ENCODE results near the gene JARID2.
A peak's percentile ranks its signal among the peaks of the same experiment; 100 is the strongest.

The JARID2 gene

DNA sequence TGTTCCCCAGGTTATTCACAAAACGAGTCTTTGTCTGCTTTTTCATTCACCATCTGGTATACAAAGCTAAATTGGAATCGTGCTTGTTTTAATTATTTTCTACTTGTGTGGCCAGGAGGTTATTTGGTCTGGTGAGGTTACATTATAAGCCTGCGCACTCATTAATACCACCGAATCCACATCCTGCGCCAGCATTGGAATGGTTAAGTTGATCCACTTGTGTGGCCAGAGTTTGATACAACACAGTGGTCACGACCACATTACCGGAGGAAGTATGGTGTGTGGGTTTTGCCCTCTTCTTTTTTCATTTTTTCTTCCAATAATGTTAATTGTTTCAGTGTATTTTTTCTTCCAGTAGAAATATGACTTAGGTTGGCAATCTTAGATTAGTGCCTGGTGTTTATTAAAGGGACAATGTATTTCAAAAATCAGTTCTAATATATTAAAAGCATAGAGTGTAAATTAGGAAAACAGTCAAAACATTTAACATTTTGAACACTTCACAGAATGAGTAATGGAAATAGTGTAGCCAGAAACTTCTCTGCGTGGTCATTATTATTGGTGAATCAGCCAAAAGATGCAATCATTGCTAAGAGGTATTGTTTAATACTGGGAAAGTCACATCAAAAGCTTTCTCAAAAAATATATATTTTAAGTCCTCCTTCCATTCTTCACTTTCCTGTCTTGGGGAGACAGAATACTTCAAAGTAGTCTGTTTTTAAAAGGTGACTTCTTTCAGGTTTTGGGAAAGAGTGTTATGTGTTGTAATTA lies 84.5 kb downstream of the JARID2 start:
- ChIA-PET POLR2A (no interaction called here), CTCF (interaction anchor here (0.9 to 4.2 kb wide), 5 partner anchors 8 to 57 kb away, joined by 4 to 14 read pairs (median 4); no protein-coding TSS in a partner anchor)
- Histone ChIP-seq H3K4me1 (ENCODE audit: control extremely low read depth in 1 of 4, control insufficient read depth in 4 of 4, insufficient read depth in 4 of 4, low read length in 3 of 4) (peaks cover 36 to 96% (median 76%) of the 10 kb centered on the region in 4 experiments), H3K27me3 (replicated peaks in 2 of 5; ENCODE audit: control insufficient read depth in 4 of 5, insufficient read depth in 5 of 5, low read length in 4 of 5) (no peaks in the 10 kb centered on the region), H3K4me3 (ENCODE audit: control insufficient read depth in 1 of 7, extremely low read depth in 1 of 7, insufficient read depth in 4 of 7, low read depth in 2 of 7, low read length in 6 of 7) (peak overlapping the region in 4 of 7 experiments; percentile 36 to 67 (median 50)), H3K27ac (ENCODE audit: insufficient read depth in 1 of 2, low read depth in 1 of 2, low read length in 2 of 2, poor library complexity in 1 of 2, severe bottlenecking in 2 of 2) (peak overlapping the region in 1 of 2 experiments; percentile 38), H3K9me3 (ENCODE audit: control extremely low read depth in 1 of 5, control insufficient read depth in 4 of 5, insufficient read depth in 2 of 5, low read depth in 1 of 5, low read length in 4 of 5) (no peaks in the 10 kb centered on the region), H3K36me3 (ENCODE audit: control insufficient read depth in 4 of 4, insufficient read depth in 4 of 4, low read length in 3 of 4) (peaks cover 0 to 3% (median 0%) of the 10 kb centered on the region in 4 experiments)
- DNase-seq, result peak; percentile 49 to 85 (median 81)
- no CpG with 5 or more reads among the region's 8 CpGs for WGBS (ENCODE audit: insufficient coverage)

- Histone ChIP-seq H3K4me3 (ENCODE audit: control insufficient read depth in 1 of 7, extremely low read depth in 1 of 7, insufficient read depth in 4 of 7, low read depth in 2 of 7, low read length in 6 of 7) (peak overlapping the region in 3 of 7 experiments; percentile 34 to 59 (median 56)), H3K27me3 (replicated peaks in 2 of 5; ENCODE audit: control insufficient read depth in 4 of 5, insufficient read depth in 5 of 5, low read length in 4 of 5) (no peaks in the 10 kb centered on the region), H3K9me3 (ENCODE audit: control extremely low read depth in 1 of 5, control insufficient read depth in 4 of 5, insufficient read depth in 2 of 5, low read depth in 1 of 5, low read length in 4 of 5) (no peaks in the 10 kb centered on the region), H3K36me3 (ENCODE audit: control insufficient read depth in 4 of 4, insufficient read depth in 4 of 4, low read length in 3 of 4) (peaks cover 0 to 3% (median 0%) of the 10 kb centered on the region in 4 experiments), H3K4me1 (ENCODE audit: control extremely low read depth in 1 of 4, control insufficient read depth in 4 of 4, insufficient read depth in 4 of 4, low read length in 3 of 4) (peaks cover 41 to 96% (median 78%) of the 10 kb centered on the region in 4 experiments), H3K27ac (ENCODE audit: insufficient read depth in 1 of 2, low read depth in 1 of 2, low read length in 2 of 2, poor library complexity in 1 of 2, severe bottlenecking in 2 of 2) (peak overlapping the region in 1 of 2 experiments; percentile 4)
- no peak for DNase-seq
- ChIA-PET CTCF (interaction anchor here (0.5 to 4.2 kb wide), 4 partner anchors 14 to 56 kb away, joined by 3 to 14 read pairs (median 4); no protein-coding TSS in a partner anchor), POLR2A (no interaction called here)
Measured at GRCh38 chr6:15331143-15331542, 85.3 kb downstream of the JARID2 start.

- WGBS (ENCODE audit: insufficient coverage), result 70% methylated on average over 9 of the region's 13 CpGs
- Histone ChIP-seq H3K4me3 (ENCODE audit: control insufficient read depth in 1 of 7, extremely low read depth in 1 of 7, insufficient read depth in 4 of 7, low read depth in 2 of 7, low read length in 6 of 7) (peak overlapping the region in 4 of 7 experiments; percentile 2 to 59 (median 45)), H3K36me3 (ENCODE audit: control insufficient read depth in 4 of 4, insufficient read depth in 4 of 4, low read length in 3 of 4) (peaks cover 0 to 3% (median 0%) of the 10 kb centered on the region in 4 experiments), H3K9me3 (ENCODE audit: control extremely low read depth in 1 of 5, control insufficient read depth in 4 of 5, insufficient read depth in 2 of 5, low read depth in 1 of 5, low read length in 4 of 5) (no peaks in the 10 kb centered on the region), H3K27ac (ENCODE audit: insufficient read depth in 1 of 2, low read depth in 1 of 2, low read length in 2 of 2, poor library complexity in 1 of 2, severe bottlenecking in 2 of 2) (peak overlapping the region in 1 of 2 experiments; percentile 27), H3K27me3 (replicated peaks in 2 of 5; ENCODE audit: control insufficient read depth in 4 of 5, insufficient read depth in 5 of 5, low read length in 4 of 5) (no peaks in the 10 kb centered on the region), H3K4me1 (ENCODE audit: control extremely low read depth in 1 of 4, control insufficient read depth in 4 of 4, insufficient read depth in 4 of 4, low read length in 3 of 4) (peaks cover 47 to 96% (median 78%) of the 10 kb centered on the region in 4 experiments)
- POLR2A ChIA-PET, result no interaction called here
- no peak for DNase-seq
- CTCF ChIA-PET, result interaction anchor here (0.8 to 4.2 kb wide), 10 partner anchors 11 to 90 kb away, joined by 3 to 14 read pairs (median 3); no protein-coding TSS in a partner anchor
Measured at GRCh38 chr6:15331629-15332251, 85.9 kb downstream of the JARID2 start.

DNA sequence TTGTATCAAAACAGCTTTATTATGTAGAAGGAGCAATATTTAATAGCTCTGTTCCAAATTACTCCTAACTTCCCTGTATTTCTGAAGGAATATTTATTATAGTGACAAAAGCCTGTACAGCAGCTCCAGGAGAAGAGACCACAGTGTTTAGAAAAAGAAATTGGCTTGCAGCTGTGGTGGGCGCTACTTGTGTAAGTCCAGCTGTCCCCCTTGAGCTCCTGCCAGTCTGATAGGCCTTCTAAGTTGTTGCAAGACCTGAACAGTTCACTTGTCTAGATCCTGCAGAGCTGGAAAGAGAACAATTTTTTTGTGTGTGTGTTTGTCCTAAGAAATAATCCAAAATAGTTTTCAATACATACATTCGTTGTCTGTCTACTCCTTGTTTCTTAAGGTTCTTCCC lies 86.6 kb downstream of the JARID2 start:
- peak in 1 of 3 donors; percentile 52 for DNase-seq
- Histone ChIP-seq H3K36me3 (ENCODE audit: control insufficient read depth in 4 of 4, insufficient read depth in 4 of 4, low read length in 3 of 4) (peaks cover 0 to 3% (median 0%) of the 10 kb centered on the region in 4 experiments), H3K27ac (ENCODE audit: insufficient read depth in 1 of 2, low read depth in 1 of 2, low read length in 2 of 2, poor library complexity in 1 of 2, severe bottlenecking in 2 of 2) (no peak overlapping the region), H3K27me3 (replicated peaks in 2 of 5; ENCODE audit: control insufficient read depth in 4 of 5, insufficient read depth in 5 of 5, low read length in 4 of 5) (no peaks in the 10 kb centered on the region), H3K9me3 (ENCODE audit: control extremely low read depth in 1 of 5, control insufficient read depth in 4 of 5, insufficient read depth in 2 of 5, low read depth in 1 of 5, low read length in 4 of 5) (no peaks in the 10 kb centered on the region), H3K4me3 (ENCODE audit: control insufficient read depth in 1 of 7, extremely low read depth in 1 of 7, insufficient read depth in 4 of 7, low read depth in 2 of 7, low read length in 6 of 7) (no peak overlapping the region), H3K4me1 (ENCODE audit: control extremely low read depth in 1 of 4, control insufficient read depth in 4 of 4, insufficient read depth in 4 of 4, low read length in 3 of 4) (peaks cover 49 to 96% (median 78%) of the 10 kb centered on the region in 4 experiments)
- ChIA-PET CTCF (interaction anchor here (0.8 to 4.2 kb wide), 10 partner anchors 10 to 89 kb away, joined by 3 to 14 read pairs (median 3); no protein-coding TSS in a partner anchor), POLR2A (no interaction called here)
- WGBS (ENCODE audit: insufficient coverage), result 91% methylated on average over 1 of the region's 2 CpGs

- peak overlapping the region in 1 of 7 experiments; percentile 9 for H3K4me3 ChIP-seq (ENCODE audit: control insufficient read depth in 1 of 7, extremely low read depth in 1 of 7, insufficient read depth in 4 of 7, low read depth in 2 of 7, low read length in 6 of 7)
- H3K36me3 ChIP-seq (ENCODE audit: control insufficient read depth in 4 of 4, insufficient read depth in 4 of 4, low read length in 3 of 4), result peaks cover 0 to 3% (median 0%) of the 10 kb centered on the region in 4 experiments
- peak in 1 of 3 donors; percentile 54 for DNase-seq
- H3K9me3 ChIP-seq (ENCODE audit: control extremely low read depth in 1 of 5, control insufficient read depth in 4 of 5, insufficient read depth in 2 of 5, low read depth in 1 of 5, low read length in 4 of 5), result no peaks in the 10 kb centered on the region
- POLR2A ChIA-PET, result no interaction called here
- H3K27ac ChIP-seq (ENCODE audit: insufficient read depth in 1 of 2, low read depth in 1 of 2, low read length in 2 of 2, poor library complexity in 1 of 2, severe bottlenecking in 2 of 2), result peak overlapping the region in 1 of 2 experiments; percentile 64
- CTCF ChIA-PET, result interaction anchor here (0.6 to 1.5 kb wide), 4 partner anchors 9 to 289 kb away, joined by 3 to 4 read pairs (median 4); no protein-coding TSS in a partner anchor
- no peaks in the 10 kb centered on the region for H3K27me3 ChIP-seq (replicated peaks in 2 of 5; ENCODE audit: control insufficient read depth in 4 of 5, insufficient read depth in 5 of 5, low read length in 4 of 5)
- peaks cover 34 to 95% (median 80%) of the 10 kb centered on the region in 4 experiments for H3K4me1 ChIP-seq (ENCODE audit: control extremely low read depth in 1 of 4, control insufficient read depth in 4 of 4, insufficient read depth in 4 of 4, low read length in 3 of 4)
Measured at GRCh38 chr6:15335385-15335784, 89.5 kb downstream of the JARID2 start.

DNA sequence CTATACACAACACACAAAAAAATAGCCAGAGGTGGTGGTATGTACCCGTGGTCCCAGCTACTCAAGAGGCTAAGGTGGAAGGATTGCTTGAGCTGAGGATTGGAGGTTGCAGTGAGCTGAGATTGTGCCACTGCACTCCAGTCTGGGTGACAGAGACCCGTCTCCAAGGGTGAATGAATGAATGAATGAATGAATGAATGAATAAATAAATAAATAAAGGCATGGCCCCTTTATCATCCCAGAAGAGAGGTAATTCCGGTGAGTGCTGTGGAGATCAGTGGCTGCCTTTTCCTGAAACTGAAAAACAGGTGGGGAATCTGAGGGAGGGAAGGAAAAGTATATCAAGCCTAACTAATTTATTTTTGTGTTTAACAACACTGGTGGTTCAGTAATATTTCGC lies 90.0 kb downstream of the JARID2 start:
- H3K27ac ChIP-seq (ENCODE audit: insufficient read depth in 1 of 2, low read depth in 1 of 2, low read length in 2 of 2, poor library complexity in 1 of 2, severe bottlenecking in 2 of 2), result peak overlapping the region in 1 of 2 experiments; percentile 64
- H3K4me3 ChIP-seq (ENCODE audit: control insufficient read depth in 1 of 7, extremely low read depth in 1 of 7, insufficient read depth in 4 of 7, low read depth in 2 of 7, low read length in 6 of 7), result peak overlapping the region in 2 of 7 experiments; percentile 7 to 10
- H3K4me1 ChIP-seq (ENCODE audit: control extremely low read depth in 1 of 4, control insufficient read depth in 4 of 4, insufficient read depth in 4 of 4, low read length in 3 of 4), result peaks cover 33 to 95% (median 80%) of the 10 kb centered on the region in 4 experiments
- H3K9me3 ChIP-seq (ENCODE audit: control extremely low read depth in 1 of 5, control insufficient read depth in 4 of 5, insufficient read depth in 2 of 5, low read depth in 1 of 5, low read length in 4 of 5), result no peaks in the 10 kb centered on the region
- H3K36me3 ChIP-seq (ENCODE audit: control insufficient read depth in 4 of 4, insufficient read depth in 4 of 4, low read length in 3 of 4), result peaks cover 0 to 3% (median 0%) of the 10 kb centered on the region in 4 experiments
- H3K27me3 ChIP-seq (replicated peaks in 2 of 5; ENCODE audit: control insufficient read depth in 4 of 5, insufficient read depth in 5 of 5, low read length in 4 of 5), result no peaks in the 10 kb centered on the region
- ChIA-PET POLR2A (interaction anchor here (0.6 kb wide), 1 partner anchor 23 kb away, joined by 3 read pairs; no protein-coding TSS in a partner anchor), CTCF (interaction anchor here (0.7 to 1.2 kb wide), 3 partner anchors 18 to 69 kb away, joined by 3 to 4 read pairs (median 3); no protein-coding TSS in a partner anchor)
- DNase-seq, result no peak
- 50% methylated on average over 2 of the region's 4 CpGs for WGBS (ENCODE audit: insufficient coverage)

Measured in common myeloid progenitor, CD34-positive (primary cell).